HG03135 (cell line): ENCODE measurements around the gene SASH3.

Experiments
- ATAC-seq: cut with Tn5 transposase; IDR thresholded peaks from one replicate; pipeline ENCODE4 v1.9.1; 2021; ENCODE audit warnings: mild to moderate bottlenecking, moderate library complexity; ENCODE audit not compliant: unreplicated experiment

Gene SASH3

GRCh38 chrX:129808158-129808828 lies 28.5 kb downstream of the SASH3 start:
- no peak for ATAC-seq

GRCh38 chrX:129808829-129809796 lies 29.4 kb downstream of the SASH3 start:
- no peak for ATAC-seq

- ATAC-seq, result no peak
Measured at GRCh38 chrX:129813662-129814368, 34.1 kb downstream of the SASH3 start.

- no peak for ATAC-seq
Measured at GRCh38 chrX:129818123-129818522, 38.4 kb downstream of the SASH3 start.

GRCh38 chrX:129823115-129823514 lies 43.4 kb downstream of the SASH3 start:
- ATAC-seq, result peak; percentile 81

- no peak for ATAC-seq
Measured at GRCh38 chrX:129823522-129823921, 43.8 kb downstream of the SASH3 start.

- ATAC-seq, result no peak
Measured at GRCh38 chrX:129824620-129825019, 44.9 kb downstream of the SASH3 start.

- ATAC-seq, result no peak
Measured at GRCh38 chrX:129825746-129826505, 46.2 kb downstream of the SASH3 start.

- no peak for ATAC-seq
Measured at GRCh38 chrX:129830494-129830893, 50.7 kb downstream of the SASH3 start.

- no peak for ATAC-seq
Measured at GRCh38 chrX:129831091-129831885, 51.5 kb downstream of the SASH3 start.

- no peak for ATAC-seq
Measured at GRCh38 chrX:129833153-129833990, 53.6 kb downstream of the SASH3 start.

GRCh38 chrX:129836827-129837226 lies 57.1 kb downstream of the SASH3 start:
- ATAC-seq, result no peak

- no peak for ATAC-seq
Measured at GRCh38 chrX:129840344-129840743, 60.6 kb downstream of the SASH3 start.

- ATAC-seq, result no peak
Measured at GRCh38 chrX:129842510-129843208, 62.9 kb downstream of the SASH3 start.

GRCh38 chrX:129843209-129843458 lies 63.4 kb downstream of the SASH3 start:
- no peak for ATAC-seq

GRCh38 chrX:129843459-129844306 lies 63.9 kb downstream of the SASH3 start, which contains the start of gene ZDHHC9:
TSS of gene ZDHHC9 (minus strand) at chrX:129843886. CDS start at chrX:129841945, 1,941 bp downstream.
- peak; percentile 98 for ATAC-seq
